Measurements from ENCODE around the gene SLC25A21. TPM values are rescaled to one million over a fixed set of nuclear protein-coding genes. Genes with fewer than 3 reads are reported as not detected.

SLC25A21 gene
- total and polyA plus RNA-seq, 9 donors, result 0.85 to 3.3 (median 1.1) TPM

DNA sequence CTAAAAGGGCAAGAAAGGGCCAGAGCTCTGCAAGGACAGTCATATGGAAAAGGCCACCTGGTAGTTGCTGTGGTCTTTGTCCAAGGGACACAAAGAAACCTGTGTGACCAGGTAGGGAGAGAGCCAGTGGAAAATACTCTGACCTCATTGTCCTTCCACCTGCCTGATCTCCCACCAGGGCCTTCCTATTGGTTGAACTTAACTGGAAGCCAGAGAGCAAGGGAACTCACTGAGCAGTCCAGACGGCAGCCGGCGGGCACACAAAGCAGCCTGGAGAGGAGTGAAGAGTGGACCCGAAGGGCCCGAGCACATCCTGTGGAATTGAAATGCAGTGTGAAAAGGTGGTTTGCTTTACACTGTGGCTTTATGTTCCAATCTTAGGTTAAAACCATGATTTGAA lies 120.7 kb downstream of the SLC25A21 start:
- H3K27ac ChIP-seq (ENCODE audit: low read length), result no peak overlapping the region
- no peak for DNase-seq
- WGBS (ENCODE audit: insufficient coverage), result 90% methylated on average over 2 of the region's 5 CpGs

DNA sequence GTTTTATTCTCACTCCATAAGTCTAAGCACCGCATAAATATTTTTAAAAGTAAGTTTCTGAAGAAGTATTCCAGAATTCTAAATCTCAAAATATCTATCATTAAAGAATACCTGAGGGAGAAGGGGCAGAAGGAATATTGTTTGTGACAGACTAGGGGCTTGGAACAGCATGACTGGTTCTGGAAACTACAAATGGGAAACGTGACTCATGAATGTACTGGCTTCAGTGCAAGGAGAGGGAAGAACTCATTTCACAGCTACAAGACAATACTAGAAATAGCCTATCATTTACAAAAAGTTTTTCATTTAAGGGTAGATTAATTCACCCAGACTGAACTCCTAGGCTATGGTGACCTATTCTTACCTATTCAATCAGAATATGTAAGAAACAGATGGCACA lies 121.3 kb downstream of the SLC25A21 start:
- no peak overlapping the region for H3K4me3 ChIP-seq (ENCODE audit: low read length)
- no CpG with 5 or more reads among the region's 2 CpGs for WGBS (ENCODE audit: insufficient coverage)
- H3K36me3 ChIP-seq (ENCODE audit: control insufficient read depth, insufficient read depth, low read length), result no peaks in the 10 kb centered on the region
- no peaks in the 10 kb centered on the region for H3K4me1 ChIP-seq (ENCODE audit: control insufficient read depth, insufficient read depth, low read length)
- H3K27ac ChIP-seq (ENCODE audit: low read length), result no peak overlapping the region
- peaks cover 2% of the 10 kb centered on the region for H3K9me3 ChIP-seq (replicated peaks; ENCODE audit: control insufficient read depth, low read depth, low read length)
- no peak for DNase-seq
- no peaks in the 10 kb centered on the region for H3K27me3 ChIP-seq (ENCODE audit: control insufficient read depth, insufficient read depth, low read length)

More for the DNA sequence above, 120.7 kb downstream of the SLC25A21 start:
- no peaks in the 10 kb centered on the region for H3K4me1 ChIP-seq (ENCODE audit: control insufficient read depth, insufficient read depth, low read length)
- H3K9me3 ChIP-seq (replicated peaks; ENCODE audit: control insufficient read depth, low read depth, low read length), result peaks cover 2% of the 10 kb centered on the region
- H3K4me3 ChIP-seq (ENCODE audit: low read length), result no peak overlapping the region
- H3K36me3 ChIP-seq (ENCODE audit: control insufficient read depth, insufficient read depth, low read length), result no peaks in the 10 kb centered on the region
- H3K27me3 ChIP-seq (ENCODE audit: control insufficient read depth, insufficient read depth, low read length), result no peaks in the 10 kb centered on the region

GRCh38 chr14:37048666-37049071 lies 123.7 kb downstream of the SLC25A21 start:
- H3K4me3 ChIP-seq (ENCODE audit: low read length), result no peak overlapping the region
- DNase-seq, result no peak

GRCh38 chr14:37047996-37048395 lies 124.4 kb downstream of the SLC25A21 start:
- Histone ChIP-seq H3K4me3 (ENCODE audit: low read length) (no peak overlapping the region), H3K4me1 (ENCODE audit: control insufficient read depth, insufficient read depth, low read length) (no peaks in the 10 kb centered on the region), H3K36me3 (ENCODE audit: control insufficient read depth, insufficient read depth, low read length) (no peaks in the 10 kb centered on the region), H3K9me3 (replicated peaks; ENCODE audit: control insufficient read depth, low read depth, low read length) (no peaks in the 10 kb centered on the region), H3K27ac (ENCODE audit: low read length) (no peak overlapping the region), H3K27me3 (ENCODE audit: control insufficient read depth, insufficient read depth, low read length) (no peaks in the 10 kb centered on the region)
- WGBS (ENCODE audit: insufficient coverage), result no CpG with 5 or more reads among the region's 4 CpGs
- DNase-seq, result no peak

More at GRCh38 chr14:37048666-37049071, 123.7 kb downstream of the SLC25A21 start:
- Histone ChIP-seq H3K4me1 (ENCODE audit: control insufficient read depth, insufficient read depth, low read length) (no peaks in the 10 kb centered on the region), H3K27me3 (ENCODE audit: control insufficient read depth, insufficient read depth, low read length) (no peaks in the 10 kb centered on the region), H3K9me3 (replicated peaks; ENCODE audit: control insufficient read depth, low read depth, low read length) (no peaks in the 10 kb centered on the region), H3K27ac (ENCODE audit: low read length) (no peak overlapping the region), H3K36me3 (ENCODE audit: control insufficient read depth, insufficient read depth, low read length) (no peaks in the 10 kb centered on the region)

- DNase-seq, result no peak
- Histone ChIP-seq H3K4me1 (ENCODE audit: control insufficient read depth, insufficient read depth, low read length) (no peaks in the 10 kb centered on the region), H3K36me3 (ENCODE audit: control insufficient read depth, insufficient read depth, low read length) (no peaks in the 10 kb centered on the region), H3K27ac (ENCODE audit: low read length) (no peak overlapping the region), H3K27me3 (ENCODE audit: control insufficient read depth, insufficient read depth, low read length) (no peaks in the 10 kb centered on the region), H3K9me3 (replicated peaks; ENCODE audit: control insufficient read depth, low read depth, low read length) (no peaks in the 10 kb centered on the region), H3K4me3 (ENCODE audit: low read length) (no peak overlapping the region)
- no CpG with 5 or more reads among the region's 4 CpGs for WGBS (ENCODE audit: insufficient coverage)
These were observed 125.2 kb downstream of the SLC25A21 start for GRCh38 chr14:37047226-37047625.

- Histone ChIP-seq H3K9me3 (replicated peaks; ENCODE audit: control insufficient read depth, low read depth, low read length) (no peaks in the 10 kb centered on the region), H3K27ac (ENCODE audit: low read length) (no peak overlapping the region), H3K4me3 (ENCODE audit: low read length) (no peak overlapping the region), H3K4me1 (ENCODE audit: control insufficient read depth, insufficient read depth, low read length) (no peaks in the 10 kb centered on the region), H3K27me3 (ENCODE audit: control insufficient read depth, insufficient read depth, low read length) (no peaks in the 10 kb centered on the region), H3K36me3 (ENCODE audit: control insufficient read depth, insufficient read depth, low read length) (no peaks in the 10 kb centered on the region)
- no peak for DNase-seq
- no CpG with 5 or more reads among the region's 2 CpGs for WGBS (ENCODE audit: insufficient coverage)
These were observed 125.6 kb downstream of the SLC25A21 start for GRCh38 chr14:37046815-37047214.

DNA sequence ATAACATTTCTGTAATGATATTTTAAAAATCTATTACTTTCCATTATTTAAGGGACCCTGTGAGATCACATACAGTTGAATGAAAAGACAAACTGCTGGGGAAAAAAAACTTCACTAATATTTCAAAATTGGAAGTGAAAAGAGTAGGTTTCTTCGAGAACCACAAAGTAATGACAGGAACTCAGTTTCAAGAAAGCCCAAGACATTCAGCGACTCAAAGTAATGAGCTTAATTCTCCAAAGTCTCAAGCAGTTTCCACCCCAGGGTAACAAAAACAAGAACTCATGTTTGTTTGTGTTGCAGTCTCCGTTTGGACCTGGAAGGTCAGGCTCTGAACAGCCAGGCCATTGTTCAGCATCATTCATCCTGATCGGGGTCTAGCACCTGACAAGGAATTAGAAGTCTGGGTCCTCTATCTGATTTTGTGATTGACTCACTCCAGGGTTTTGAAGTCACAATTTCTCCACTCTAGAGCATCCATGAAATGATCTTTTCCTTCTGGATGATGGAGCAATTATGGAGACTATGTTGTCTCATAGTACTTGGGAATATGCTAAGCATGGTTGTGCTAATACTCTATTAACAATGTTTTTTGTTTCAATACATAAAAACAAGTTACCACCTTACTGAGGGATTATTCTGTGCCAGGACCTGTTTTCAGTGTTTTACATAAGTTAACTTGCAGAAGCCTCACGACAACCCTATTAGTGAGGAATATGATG lies 126.9 kb downstream of the SLC25A21 start:
- Histone ChIP-seq H3K9me3 (replicated peaks; ENCODE audit: control insufficient read depth, low read depth, low read length) (no peaks in the 10 kb centered on the region), H3K36me3 (ENCODE audit: control insufficient read depth, insufficient read depth, low read length) (no peaks in the 10 kb centered on the region), H3K4me1 (ENCODE audit: control insufficient read depth, insufficient read depth, low read length) (no peaks in the 10 kb centered on the region), H3K4me3 (ENCODE audit: low read length) (no peak overlapping the region), H3K27ac (ENCODE audit: low read length) (no peak overlapping the region), H3K27me3 (ENCODE audit: control insufficient read depth, insufficient read depth, low read length) (no peaks in the 10 kb centered on the region)
- WGBS (ENCODE audit: insufficient coverage), result no CpG with 5 or more reads among the region's 5 CpGs
- DNase-seq, result no peak

- WGBS (ENCODE audit: insufficient coverage), result 75% methylated on average over 1 of the region's 3 CpGs
- no peak for DNase-seq
- Histone ChIP-seq H3K27me3 (ENCODE audit: control insufficient read depth, insufficient read depth, low read length) (no peaks in the 10 kb centered on the region), H3K4me3 (ENCODE audit: low read length) (no peak overlapping the region), H3K4me1 (ENCODE audit: control insufficient read depth, insufficient read depth, low read length) (peaks cover 8% of the 10 kb centered on the region), H3K27ac (ENCODE audit: low read length) (no peak overlapping the region), H3K36me3 (ENCODE audit: control insufficient read depth, insufficient read depth, low read length) (no peaks in the 10 kb centered on the region), H3K9me3 (replicated peaks; ENCODE audit: control insufficient read depth, low read depth, low read length) (no peaks in the 10 kb centered on the region)
These were observed 134.6 kb downstream of the SLC25A21 start for GRCh38 chr14:37037636-37038387.

GRCh38 chr14:37036669-37037341 lies 135.6 kb downstream of the SLC25A21 start:
- no peaks in the 10 kb centered on the region for H3K9me3 ChIP-seq (replicated peaks; ENCODE audit: control insufficient read depth, low read depth, low read length)
- no peaks in the 10 kb centered on the region for H3K27me3 ChIP-seq (ENCODE audit: control insufficient read depth, insufficient read depth, low read length)
- H3K36me3 ChIP-seq (ENCODE audit: control insufficient read depth, insufficient read depth, low read length), result no peaks in the 10 kb centered on the region
- no peak overlapping the region for H3K27ac ChIP-seq (ENCODE audit: low read length)
- 17% methylated on average over 1 of the region's 4 CpGs for WGBS (ENCODE audit: insufficient coverage)
- DNase-seq, result peak; percentile 18
- peaks cover 8% of the 10 kb centered on the region for H3K4me1 ChIP-seq (ENCODE audit: control insufficient read depth, insufficient read depth, low read length)
- no peak overlapping the region for H3K4me3 ChIP-seq (ENCODE audit: low read length)

- Histone ChIP-seq H3K4me1 (ENCODE audit: control insufficient read depth, insufficient read depth, low read length) (peaks cover 8% of the 10 kb centered on the region), H3K27me3 (ENCODE audit: control insufficient read depth, insufficient read depth, low read length) (no peaks in the 10 kb centered on the region), H3K9me3 (replicated peaks; ENCODE audit: control insufficient read depth, low read depth, low read length) (no peaks in the 10 kb centered on the region), H3K36me3 (ENCODE audit: control insufficient read depth, insufficient read depth, low read length) (no peaks in the 10 kb centered on the region), H3K4me3 (ENCODE audit: low read length) (no peak overlapping the region), H3K27ac (ENCODE audit: low read length) (no peak overlapping the region)
- DNase-seq, result no peak
- WGBS (ENCODE audit: insufficient coverage), result 67% methylated on average over 1 of the region's 2 CpGs
These were observed 137.0 kb downstream of the SLC25A21 start for GRCh38 chr14:37035401-37035800.

Measured in muscle of leg (tissue), 11 donors.